Gastrocnemius medialis (tissue), 4 donors: ENCODE data around the gene NHLRC4.

Experiments
- CTCF ChIP-seq, 5 experiments: fragments of 450-650 bp in 3 of 5; fragments of 200-600 bp in 2 of 5; sonication (generic) in 2 of 5; IDR thresholded peaks in 4 of 5; conservative IDR thresholded peaks in 1 of 5; 1 replicate in 4 of 5; 2 replicates in 1 of 5; pipeline ENCODE4 v1.5.1; 2016 to 2019; ENCODE audit warnings: antibody characterized with exemption in 5 of 5, mild to moderate bottlenecking in 3 of 5, moderate library complexity in 3 of 5
- POLR2A ChIP-seq, 2 donors: fragments of 450-650 bp; IDR thresholded peaks; one replicate each; pipeline ENCODE4 v1.6.1; 2017; ENCODE audit warnings: antibody characterized with exemption in 2 of 2, mild to moderate bottlenecking in 2 of 2, moderate library complexity in 2 of 2

DNA sequence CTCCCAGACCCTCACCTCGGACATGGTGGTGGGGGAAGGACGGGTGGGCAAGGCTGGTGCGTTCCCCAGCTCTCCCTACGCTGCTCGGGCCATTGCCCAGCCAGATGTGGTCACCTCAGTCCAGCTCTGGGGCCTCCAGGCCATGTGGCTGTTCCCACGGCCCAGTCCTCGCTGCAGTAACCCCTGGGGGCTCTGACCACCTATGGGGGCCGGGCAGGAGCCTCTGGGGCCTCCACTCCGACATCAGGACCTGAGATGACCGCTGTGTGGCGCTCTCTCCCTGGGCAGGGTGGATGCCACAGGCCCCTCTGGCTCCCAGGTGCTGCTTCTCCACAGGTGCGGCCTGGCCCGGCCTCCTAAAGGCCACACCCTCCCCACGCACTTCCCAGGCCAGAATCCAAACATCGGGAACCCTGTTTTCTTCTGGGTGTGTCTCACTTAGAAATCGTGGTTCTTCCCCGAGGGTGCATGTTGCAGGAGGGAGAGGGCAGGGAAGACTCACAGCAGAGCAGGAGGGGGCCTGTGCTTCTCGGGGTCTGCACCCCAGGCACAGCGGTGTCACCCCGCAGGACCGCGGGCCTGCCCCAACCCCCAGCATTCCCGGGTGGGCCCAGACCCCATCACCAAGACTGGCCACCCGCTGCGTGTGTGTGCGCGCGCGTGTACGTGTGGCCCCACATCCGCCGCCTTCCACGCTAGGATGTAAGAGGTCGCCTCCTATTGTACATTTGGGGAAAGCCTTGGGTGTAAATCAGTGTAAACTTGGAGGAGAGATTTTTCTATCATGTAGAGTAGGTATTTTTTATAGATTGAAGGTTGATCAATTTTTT lies 45.2 kb upstream of the NHLRC4 start:
- TF ChIP-seq POLR2A (IDR thresholded peaks at IDR 0.05) (no peak), CTCF (IDR thresholded peaks at IDR 0.05 in 4 of 5, conservative IDR thresholded peaks at IDR 0.05 in 1 of 5) (no peak)
